ENCODE data around the gene CTAGE9. TPM values are rescaled to one million over a fixed set of nuclear protein-coding genes. Genes with fewer than 3 reads are reported as not detected.

CTAGE9 gene
- total RNA-seq, 4 donors from 2014 or later, result not detected

- intact Hi-C loops (cut with DNase I; ENCODE audit: low total_unique reads), result no loop called here
Measured at GRCh38 chr6:131736811-131737210, 26.0 kb upstream of the CTAGE9 start.

GRCh38 chr6:131736003-131736596 is 25.3 kb upstream of the CTAGE9 start:
- intact Hi-C loops (cut with DNase I; ENCODE audit: low total_unique reads), result no loop called here
- in situ Hi-C loops (cut with MboI; ENCODE audit: low sequenced_read_pairs in 4 of 4), result no loop called here
- H3K4me1 ChIP-seq, result no peaks in the 10 kb centered on the region
- no peaks in the 10 kb centered on the region for H3K36me3 ChIP-seq
- H3K27ac ChIP-seq, result no peak overlapping the region
- no peaks in the 10 kb centered on the region for H3K9me3 ChIP-seq
- no peak for DNase-seq
- ATAC-seq, result no peak
- no peak overlapping the region for H3K4me3 ChIP-seq
- no peaks in the 10 kb centered on the region for H3K27me3 ChIP-seq
- TF ChIP-seq CTCF (IDR thresholded peaks at IDR 0.05 in 4 of 5, conservative IDR thresholded peaks at IDR 0.05 in 1 of 5), result no peak
- TF ChIP-seq POLR2A (IDR thresholded peaks at IDR 0.05), result no peak

More at GRCh38 chr6:131736811-131737210, 26.0 kb upstream of the CTAGE9 start:
- H3K27me3 ChIP-seq, result no peaks in the 10 kb centered on the region
- H3K9me3 ChIP-seq, result no peaks in the 10 kb centered on the region
- no peak overlapping the region for H3K4me3 ChIP-seq
- no peaks in the 10 kb centered on the region for H3K4me1 ChIP-seq
- no peaks in the 10 kb centered on the region for H3K36me3 ChIP-seq
- no peak overlapping the region for H3K27ac ChIP-seq
- ATAC-seq, result no peak
- in situ Hi-C loops (cut with MboI; ENCODE audit: low sequenced_read_pairs in 4 of 4), result no loop called here
- TF ChIP-seq POLR2A (IDR thresholded peaks at IDR 0.05) (no peak), CTCF (IDR thresholded peaks at IDR 0.05 in 4 of 5, conservative IDR thresholded peaks at IDR 0.05 in 1 of 5) (no peak)
- no peak for DNase-seq

GRCh38 chr6:131733376-131734016 is 22.7 kb upstream of the CTAGE9 start:
- no peak for DNase-seq
- no peak for ATAC-seq
- Histone ChIP-seq H3K4me3 (no peak overlapping the region), H3K9me3 (no peaks in the 10 kb centered on the region), H3K27me3 (no peaks in the 10 kb centered on the region), H3K4me1 (no peaks in the 10 kb centered on the region), H3K36me3 (no peaks in the 10 kb centered on the region), H3K27ac (no peak overlapping the region)
- no peak for TF ChIP-seq POLR2A (IDR thresholded peaks at IDR 0.05)
- TF ChIP-seq CTCF (IDR thresholded peaks at IDR 0.05 in 4 of 5, conservative IDR thresholded peaks at IDR 0.05 in 1 of 5), result no peak
- intact Hi-C loops (cut with DNase I; ENCODE audit: low total_unique reads) (no loop called here), in situ Hi-C loops (cut with MboI; ENCODE audit: low sequenced_read_pairs in 4 of 4) (no loop called here)

GRCh38 chr6:131731224-131731623 is 20.4 kb upstream of the CTAGE9 start:
- Histone ChIP-seq H3K4me3 (no peak overlapping the region), H3K9me3 (no peaks in the 10 kb centered on the region), H3K27me3 (no peaks in the 10 kb centered on the region), H3K36me3 (no peaks in the 10 kb centered on the region), H3K4me1 (no peaks in the 10 kb centered on the region), H3K27ac (no peak overlapping the region)
- intact Hi-C loops (cut with DNase I; ENCODE audit: low total_unique reads) (no loop called here), in situ Hi-C loops (cut with MboI; ENCODE audit: low sequenced_read_pairs in 4 of 4) (no loop called here)
- no peak for TF ChIP-seq POLR2A (IDR thresholded peaks at IDR 0.05)
- no peak for TF ChIP-seq CTCF (IDR thresholded peaks at IDR 0.05 in 4 of 5, conservative IDR thresholded peaks at IDR 0.05 in 1 of 5)
- DNase-seq (no peak), ATAC-seq (no peak)

All from gastrocnemius medialis (tissue), 4 donors.